Dedifferentiated amniotic fluid mesenchymal stem cell (primary cell): ENCODE measurements around the gene FOXN3.

ENCODE experiments used
- DNase-seq: peaks from one replicate; pipeline ENCODE4 v3.0.0-alpha.2; 2016; ENCODE audit errors: extremely low spot score

The FOXN3 gene

DNA sequence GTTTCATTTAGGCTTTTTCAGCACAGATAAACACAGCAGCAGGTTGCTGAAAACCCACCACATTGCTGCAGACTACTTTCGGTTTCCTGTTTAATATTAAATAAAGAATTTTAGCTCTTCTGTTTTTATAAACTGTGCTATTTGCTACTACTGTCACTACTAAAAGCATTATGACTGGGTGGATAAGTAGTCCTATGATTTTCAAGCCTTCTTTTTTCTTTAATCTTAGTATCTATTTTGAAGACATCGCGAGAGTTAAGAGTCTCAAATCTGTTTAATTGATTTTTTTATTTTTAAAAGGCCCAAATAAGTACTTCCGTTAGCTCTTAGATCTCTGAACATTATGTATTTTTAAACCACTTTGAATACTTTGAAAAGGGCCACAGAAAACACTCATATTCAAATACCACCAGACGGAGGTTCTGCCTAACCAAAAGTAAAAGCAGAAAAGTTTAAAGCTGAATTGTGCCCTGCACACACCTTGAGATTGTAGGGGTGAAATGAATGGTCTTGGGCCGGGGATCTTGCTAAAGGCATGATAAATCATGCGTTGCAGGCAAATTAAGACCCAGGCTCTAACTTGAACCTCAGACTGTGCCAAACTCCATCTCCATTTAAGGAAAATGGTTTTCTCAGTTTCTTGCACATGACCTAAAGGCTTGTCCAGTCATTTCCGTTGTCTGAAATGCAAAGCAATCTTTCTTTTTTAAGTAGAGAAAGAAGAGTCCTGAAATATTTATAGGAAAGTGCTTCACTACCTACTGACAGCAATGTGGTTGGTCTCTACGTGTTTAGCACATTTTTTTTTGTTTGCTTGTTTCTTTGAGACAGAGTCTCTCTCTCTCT, 13.6 kb upstream of the FOXN3 start:
- DNase-seq, result peak; percentile 57

DNA sequence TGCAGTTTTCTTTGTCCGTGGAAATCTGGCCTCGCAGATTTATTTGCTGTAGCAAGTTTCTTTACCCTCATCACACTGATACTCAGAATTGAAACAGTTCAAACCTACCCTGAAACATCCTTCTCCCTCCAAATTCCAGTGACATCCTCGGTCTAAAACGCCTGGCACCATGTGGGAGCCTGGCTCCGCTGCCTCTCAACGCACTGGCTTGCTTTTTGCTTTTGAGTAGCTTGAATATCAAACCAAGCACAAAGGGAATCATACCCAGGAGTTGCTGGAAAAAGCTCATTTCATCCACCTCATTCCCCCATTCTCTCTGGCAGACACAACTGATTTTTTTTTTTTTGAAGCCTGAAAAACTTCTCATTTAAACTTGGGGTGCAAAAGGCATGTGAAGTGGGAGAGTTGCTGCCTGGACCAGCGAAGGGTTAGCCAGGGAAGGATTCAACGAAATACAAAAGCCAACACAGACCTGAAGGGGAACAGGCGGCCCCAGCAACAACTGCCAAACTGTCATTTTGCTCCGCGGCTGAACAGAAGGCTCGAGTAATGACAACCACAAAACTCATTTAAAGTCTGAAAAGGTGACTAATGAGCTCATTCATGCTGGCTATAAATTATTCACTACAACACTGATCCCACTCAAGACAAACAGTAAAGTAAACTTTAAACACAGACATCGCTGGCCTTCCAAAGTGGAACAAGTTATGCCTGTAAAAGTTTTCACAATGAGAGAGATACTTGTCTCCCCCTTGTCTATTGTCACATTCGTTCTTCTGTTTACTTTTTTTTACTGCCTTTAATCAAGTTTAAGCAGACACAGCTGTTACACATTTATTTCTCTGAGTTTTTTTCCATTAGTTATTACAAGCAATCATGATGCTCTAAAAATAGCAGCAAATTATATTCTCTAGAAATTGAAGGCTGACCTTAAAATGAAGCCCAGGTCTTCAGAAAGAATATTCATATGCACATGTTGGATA, 12.5 kb upstream of the FOXN3 start:
- DNase-seq, result no peak

DNA sequence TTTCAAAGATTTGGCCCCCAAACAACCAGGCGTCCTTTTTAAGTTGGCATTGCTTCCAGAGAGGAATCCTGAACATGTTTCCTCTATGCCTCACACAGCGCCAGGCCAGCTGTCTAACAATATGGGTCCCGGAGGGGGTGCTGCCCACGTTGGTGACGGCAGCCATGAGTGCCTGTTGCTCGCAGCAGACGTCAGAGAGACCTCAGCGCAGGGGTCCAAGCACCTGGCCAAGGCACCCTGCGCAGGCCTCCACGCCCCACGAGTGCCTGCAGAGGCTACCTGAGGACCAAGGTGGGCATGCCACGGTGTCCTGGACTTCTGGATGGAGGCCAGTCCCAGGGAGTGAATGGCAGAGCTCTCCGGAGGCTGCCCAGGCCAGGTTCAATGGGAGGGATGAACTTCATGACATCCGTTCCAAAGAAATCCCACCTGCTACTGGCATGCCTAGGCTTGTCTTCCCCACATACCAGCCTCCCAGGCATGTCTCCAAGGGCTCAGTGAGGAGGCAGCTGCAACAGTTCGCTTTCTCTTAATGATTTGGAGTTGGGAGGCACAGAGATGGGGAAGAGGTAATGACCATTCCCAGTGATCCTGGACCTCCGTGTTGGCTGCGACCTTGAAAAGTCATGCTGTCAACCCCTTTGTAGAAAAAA, 11.6 kb upstream of the FOXN3 start:
- DNase-seq, result no peak

DNA sequence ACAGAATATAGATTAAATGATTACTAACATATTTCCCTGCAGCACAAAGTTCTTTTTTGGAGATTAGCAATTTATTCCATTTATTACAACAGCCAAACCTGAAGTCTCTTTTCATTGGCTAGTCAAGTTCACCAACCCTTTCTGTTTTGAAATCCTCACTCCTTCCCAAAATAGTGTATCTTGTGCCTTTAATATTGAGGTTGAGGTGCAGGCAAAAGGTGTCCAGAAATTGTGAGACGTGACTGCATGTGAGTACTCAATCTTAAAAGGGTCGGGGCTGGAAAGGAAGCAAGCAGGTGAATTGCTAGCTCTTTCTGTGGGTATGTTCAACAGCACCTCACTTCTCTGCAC, 11.1 kb upstream of the FOXN3 start:
- DNase-seq, result no peak

DNA sequence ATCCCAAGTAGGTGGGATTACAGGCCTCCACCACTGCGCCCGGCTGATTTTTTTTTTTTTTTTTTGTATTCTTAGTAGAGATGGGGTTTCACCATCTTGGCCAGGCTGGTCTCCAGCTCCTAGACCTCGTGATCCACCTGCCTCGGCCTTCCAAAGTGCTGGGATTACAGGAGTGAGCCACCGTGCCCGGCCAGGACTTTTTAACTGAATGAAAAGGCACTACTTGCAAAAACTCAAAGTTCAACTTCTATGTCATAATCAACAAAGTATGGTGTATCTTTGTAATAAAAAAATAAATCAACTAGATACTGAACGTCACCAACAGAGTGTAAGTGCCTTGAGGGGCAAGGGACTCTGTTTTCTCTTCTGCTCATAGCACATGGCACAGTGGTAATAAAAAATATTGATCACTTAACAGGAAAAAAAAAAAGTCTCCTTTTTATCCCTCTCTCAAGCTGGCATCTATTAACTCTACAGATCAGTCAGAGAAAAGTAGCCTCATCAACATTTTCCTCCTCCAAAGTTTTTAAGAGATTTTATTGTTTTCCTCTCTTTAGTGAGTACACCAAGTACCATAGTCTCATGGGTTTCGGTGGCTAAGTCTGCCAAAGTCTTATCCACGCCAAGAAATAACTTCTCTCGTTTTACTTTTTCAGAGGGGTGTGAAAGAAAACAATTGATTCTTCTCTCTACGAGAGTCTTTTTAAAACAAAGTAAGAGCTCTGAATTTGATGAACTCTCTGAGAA, 10.6 kb upstream of the FOXN3 start:
- no peak for DNase-seq

DNA sequence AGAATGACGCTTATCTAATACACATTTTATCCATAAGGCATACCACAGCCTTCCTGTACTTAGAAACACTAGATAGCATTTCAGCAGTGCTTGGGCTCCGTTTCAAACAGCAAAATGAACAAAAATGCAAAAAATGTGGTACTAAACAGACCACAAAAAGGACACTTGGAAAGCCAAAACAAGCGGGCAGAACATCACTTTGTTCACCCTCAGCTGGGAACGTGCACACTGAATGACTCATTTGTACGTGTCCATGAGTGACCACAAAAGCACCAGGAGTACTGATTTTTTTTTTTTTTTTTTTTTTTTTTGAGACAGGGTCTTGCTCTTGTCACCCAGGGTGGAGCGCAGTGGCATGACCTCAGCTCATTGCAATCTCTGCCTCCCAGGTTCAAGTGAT, 8.9 kb upstream of the FOXN3 start:
- peak; percentile 91 for DNase-seq

DNA sequence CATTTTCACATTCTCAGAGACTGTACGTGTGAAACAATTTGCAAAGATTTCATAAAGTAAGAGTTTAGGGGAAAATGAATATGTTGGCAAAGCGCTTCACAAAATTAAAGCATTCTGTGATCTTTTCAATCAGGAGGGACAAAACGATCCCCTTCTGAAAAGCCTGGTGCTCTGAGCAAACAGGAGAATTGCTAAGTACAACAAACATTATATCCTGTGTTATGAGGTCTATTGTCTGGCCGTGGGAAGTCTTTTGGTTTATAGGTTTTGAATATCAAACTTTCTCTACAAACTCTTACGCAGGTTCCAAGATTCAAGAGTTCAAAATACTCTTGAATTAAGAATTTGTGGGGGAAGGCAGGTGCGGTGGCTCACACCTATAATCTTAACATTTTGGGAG, 7.2 kb upstream of the FOXN3 start:
- DNase-seq, result no peak

DNA sequence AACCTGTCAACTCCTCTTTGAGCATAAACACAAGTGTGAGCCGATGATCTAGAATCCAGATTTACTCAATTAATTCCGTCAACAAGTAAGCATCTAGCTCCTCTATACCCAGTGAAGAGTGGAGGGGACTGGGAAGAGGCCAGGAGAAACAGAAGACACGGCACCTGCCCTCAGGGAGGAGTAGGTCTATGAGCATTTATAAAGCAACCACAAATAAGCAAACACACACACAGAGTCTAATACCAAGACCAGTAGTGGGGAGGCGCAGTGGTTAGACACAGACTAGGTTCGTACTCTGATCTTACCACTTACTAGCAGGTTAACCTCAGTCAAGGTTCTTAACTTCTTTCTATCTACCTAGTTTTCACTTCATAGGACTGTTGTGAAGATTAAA, 5.9 kb upstream of the FOXN3 start:
- DNase-seq, result no peak

DNA sequence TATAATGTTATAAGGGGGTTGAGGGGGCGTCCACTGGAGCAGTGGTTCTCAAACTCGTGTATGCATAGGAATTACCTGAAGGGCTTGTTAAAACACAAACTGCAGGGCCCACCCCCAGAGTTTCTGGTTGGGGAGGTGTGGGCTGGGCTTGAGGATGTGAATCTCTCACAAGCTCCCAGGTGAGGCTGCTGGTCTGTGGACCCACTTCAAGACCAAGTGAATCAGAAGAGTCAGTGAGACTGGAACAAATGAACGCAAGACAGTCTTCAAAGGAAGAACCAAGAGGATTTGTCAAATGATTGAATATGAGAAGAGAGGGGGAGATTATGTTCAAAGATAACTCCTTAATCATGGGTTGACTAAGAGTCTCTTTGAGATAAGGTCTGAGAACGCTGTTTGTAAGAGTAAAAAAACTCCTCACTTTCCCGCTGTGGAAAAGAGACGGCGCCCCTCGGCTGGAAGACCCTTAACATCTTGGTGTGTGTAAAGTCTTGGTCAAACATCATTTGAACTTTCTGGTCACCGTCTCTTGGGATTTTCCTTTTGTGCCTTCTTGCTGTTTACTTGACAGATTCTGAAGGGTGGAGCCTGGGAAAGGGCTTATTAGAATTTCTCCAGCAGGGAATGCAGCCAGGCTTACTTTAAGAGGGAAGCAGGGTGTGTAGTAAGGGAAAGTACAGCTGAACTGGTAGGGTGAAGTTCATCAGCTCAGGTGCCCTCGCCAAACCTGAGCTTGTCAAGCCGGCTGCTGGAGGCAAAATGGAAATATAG, 5.3 kb upstream of the FOXN3 start:
- DNase-seq, result no peak

DNA sequence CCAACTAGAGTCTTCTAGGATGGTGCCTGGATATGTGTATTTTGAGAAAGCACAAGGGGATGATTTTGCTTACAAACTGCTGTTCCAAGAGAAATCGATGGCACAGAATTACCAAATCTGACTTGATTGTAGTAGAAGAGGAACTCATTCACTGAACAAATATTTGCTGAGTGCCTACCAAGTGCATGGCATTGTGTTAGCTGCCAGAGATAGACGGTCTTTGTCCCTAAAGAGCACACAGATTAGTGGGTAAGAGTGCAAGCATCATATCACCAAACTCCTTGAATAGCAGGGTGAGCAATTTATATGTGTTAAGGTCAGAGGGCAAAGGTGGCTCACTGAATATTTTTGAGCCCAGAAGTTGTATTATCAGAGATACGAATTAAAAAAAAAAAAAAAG, 3.5 kb upstream of the FOXN3 start:
- DNase-seq, result no peak

DNA sequence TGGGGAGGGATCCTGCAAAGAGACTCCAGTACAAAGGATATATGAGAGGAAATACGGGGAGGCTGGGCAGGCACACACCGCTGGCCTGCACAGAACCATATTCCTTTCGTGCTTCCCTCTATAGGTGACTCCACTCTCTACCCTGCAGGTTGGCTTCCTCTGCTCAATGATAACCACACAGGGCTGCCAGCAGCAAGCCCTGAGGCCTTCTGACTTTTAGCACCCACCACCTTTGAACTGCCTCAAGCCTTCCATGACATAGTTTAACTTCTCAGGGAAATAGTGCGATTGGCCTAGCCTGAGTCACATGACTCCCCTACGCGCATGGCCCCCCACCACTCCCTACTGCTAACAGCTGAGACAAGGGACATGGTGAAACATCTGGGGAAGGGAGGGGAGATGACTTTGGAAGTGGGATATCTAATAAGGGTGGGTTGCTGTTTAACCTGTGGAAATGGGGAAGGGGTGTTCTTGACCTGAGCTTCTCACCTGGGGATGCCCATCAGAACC, 3.0 kb upstream of the FOXN3 start:
- no peak for DNase-seq

DNA sequence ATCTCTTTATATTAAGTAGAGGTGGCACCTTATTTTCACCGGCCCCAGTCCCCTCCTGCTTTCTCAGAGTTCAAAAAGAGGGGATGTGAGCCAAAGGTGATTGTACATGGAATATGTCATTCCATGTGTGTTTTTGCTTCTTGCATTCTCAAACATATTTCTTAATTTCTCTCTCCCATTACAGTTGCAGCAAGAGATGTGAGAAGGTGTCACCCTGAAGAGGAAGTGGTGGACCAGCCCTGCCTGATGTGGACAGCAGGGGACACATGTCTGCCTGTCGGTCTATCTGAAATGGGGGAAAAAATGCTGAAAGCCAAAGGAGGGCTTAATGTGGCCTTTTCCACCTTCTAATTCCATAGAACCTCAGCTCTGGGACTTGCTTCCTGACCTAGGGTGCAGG, 1.9 kb upstream of the FOXN3 start:
- DNase-seq, result no peak

DNA sequence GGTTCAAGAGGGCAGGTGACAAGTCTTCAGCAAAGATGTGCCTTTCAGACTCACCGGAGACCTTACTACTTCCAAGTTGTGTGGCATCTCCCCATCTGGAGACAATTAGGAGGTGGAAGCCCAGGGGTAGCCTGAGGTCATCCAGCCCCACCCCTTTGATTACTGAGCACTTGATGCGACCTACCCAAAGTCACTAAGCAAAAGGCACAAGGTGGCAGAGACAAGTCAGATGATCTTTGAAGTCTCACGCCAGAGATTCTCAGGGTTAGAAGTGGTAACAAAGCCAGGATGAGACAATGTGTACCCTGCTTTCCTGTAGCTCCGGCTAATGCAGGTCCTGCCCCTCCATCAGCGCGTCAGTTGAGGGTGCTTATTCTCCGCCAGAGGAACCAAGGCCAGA, 1.4 kb upstream of the FOXN3 start:
- DNase-seq, result no peak

DNA sequence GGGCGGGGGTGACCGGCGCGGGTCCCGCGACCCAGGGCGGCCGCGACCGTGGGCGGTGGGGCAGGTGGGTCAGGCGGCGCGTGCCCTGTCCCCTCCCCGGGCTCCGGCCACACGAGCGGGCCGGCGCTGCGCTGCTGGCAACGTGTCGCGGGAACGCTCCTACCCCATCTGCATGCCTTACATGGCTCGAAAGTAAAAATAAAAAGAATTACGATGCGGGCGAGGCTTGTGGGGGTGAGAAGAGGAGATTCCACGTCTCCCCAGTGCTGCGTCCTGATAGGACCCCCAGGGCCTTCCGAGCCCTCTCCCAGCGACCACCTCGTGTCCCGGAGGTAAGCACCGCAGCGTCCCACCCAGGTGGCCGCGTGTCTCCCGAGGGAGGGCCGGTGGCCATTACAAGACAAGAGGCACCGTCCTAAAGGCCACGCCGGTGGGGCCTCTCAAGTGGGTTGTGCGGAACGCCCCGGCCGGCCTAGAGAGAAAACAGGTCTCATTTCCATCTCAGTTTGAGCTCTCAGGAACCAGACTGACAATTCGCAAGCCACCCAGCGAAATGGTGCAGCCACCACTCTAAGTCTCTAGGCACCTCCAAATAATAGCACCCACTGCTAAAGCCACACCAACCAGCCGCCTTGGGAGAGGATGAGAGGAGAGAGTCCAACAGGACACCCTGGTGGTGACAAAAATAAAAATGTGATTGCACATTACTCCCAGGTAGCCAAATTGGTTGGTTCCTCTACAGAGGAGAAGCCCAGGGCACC, 612 bp upstream of the FOXN3 start:
- DNase-seq, result peak; percentile 25

DNA sequence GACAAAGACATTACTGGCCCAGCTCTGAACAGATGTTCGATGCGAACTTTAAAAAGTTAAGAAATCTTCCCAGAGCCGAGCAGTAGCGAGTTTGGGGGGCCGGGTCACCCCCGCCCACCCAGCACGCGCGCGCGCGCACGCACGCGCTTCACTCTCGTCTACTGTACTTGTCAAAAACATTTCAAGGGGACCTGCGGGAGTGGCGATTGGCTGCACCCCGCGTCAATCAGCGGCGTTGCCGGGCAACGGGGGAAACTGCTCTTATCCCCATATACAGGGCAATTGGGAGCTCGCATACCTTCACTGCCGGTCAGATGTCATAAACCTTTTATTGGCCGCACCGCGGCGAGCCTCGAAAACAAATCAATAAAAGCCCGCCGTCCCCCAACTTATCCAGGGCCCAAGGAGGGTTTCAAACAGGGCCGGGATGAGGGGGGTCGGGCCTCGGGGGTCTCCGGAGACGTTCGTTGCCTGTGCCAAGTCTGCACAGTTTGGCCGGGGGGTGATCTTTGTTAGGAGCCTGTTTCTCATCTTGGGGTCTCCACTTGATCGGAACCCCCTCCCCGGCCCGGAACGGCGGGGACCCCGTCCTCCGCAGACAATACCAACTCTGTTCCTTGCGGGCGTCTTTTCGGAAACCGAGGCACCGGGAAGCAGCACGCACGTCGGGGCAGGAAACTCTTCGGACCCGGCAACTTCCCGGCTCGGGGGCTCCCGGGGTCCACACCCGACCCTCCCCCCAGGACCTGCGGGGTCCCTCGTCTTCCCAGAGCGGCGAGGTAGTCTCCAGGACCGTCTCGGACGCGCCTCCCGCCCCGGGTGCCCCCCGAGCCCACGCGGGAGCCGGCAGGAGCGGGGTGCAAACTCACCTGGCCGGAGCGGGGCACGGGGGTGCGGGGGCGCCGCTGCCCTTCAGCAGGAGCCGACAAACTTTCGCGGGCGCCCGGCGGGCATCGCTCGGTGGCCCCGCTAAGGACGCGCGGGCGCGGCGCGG, 734 bp downstream of the FOXN3 start:
- DNase-seq, result peak; percentile 97

DNA sequence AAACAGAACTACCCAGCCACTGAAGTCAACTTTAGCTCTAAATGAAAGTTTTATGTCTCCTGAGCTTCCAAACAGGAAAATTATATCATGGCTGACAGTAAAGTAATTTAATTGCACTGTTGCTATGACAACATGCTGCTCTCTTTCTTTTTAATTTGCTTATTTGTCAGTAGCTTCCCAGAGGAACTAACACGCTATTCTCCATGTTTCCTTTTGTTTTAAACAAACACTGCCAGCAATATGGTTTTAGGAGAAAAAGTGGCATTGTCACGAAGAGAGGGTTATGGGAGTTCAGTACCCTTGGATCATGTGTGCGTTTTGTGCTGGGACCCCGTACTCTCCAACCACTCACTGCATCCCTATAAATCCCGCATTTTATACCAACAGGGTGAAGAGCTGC, 1.9 kb downstream of the FOXN3 start:
- peak; percentile 19 for DNase-seq

DNA sequence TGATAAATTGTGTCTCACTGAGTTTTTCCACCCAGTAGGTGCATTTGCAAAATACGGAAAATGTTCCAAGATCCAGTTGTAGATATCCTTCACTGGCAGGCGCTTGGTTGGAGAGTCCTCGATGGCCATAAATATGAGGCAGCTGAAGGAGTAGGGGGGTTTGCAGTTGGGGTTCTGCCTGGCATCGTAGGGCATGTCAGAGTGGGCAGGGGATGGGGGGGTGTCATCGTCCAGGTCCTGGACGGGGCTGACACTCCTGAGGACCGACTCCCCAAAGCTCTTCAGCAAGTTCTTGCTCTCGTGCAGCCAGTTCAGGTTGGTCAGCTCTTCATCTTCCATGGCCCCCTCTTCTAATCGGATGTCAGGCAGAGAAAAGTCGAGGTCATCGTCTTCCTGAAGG, 5.1 kb downstream of the FOXN3 start:
- no peak for DNase-seq

DNA sequence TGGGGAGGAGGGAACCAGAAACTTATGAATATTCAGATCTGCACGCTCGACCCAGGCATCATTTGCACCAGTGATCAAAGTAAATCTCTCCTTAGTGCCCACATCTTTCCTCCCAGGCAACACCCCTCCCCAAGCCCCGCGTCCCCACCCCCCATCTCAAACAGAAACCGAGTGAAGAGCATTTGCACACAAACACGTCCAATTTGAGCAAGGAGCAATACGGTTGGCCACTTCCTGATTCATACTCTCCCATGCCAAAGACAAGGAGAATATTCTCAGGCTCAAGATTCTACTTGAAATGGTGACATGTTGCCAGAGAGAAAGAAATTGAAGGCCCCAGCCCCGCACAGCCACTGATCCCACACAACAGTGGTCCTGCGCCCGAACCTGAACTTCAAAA, 7.1 kb downstream of the FOXN3 start:
- no peak for DNase-seq
